H1 (cell line): Measurements from ENCODE around the gene RNF2. TPM values are rescaled to one million over a fixed set of nuclear protein-coding genes. Genes with fewer than 3 reads are reported as not detected.

Experiments used
- CTCF ChIA-PET: fragments of 300-600 bp; sonication (Branson Sonifier 250); formaldehyde crosslinking; loops from one replicate; lab custom pipeline; 2021; ENCODE audit not compliant: partially characterized antibody; lab: Charles Lee
- POLR2A ChIA-PET: fragments of 300-600 bp; sonication (Branson Sonifier 250); formaldehyde crosslinking; loops from one replicate; lab custom pipeline; 2021; ENCODE audit warnings: inconsistent platforms; ENCODE audit not compliant: partially characterized antibody; lab: Charles Lee
- DNase-seq, 2 experiments: peaks; one replicate each; pipeline versions ENCODE4 v3.0.0 to v3.0.0-alpha.2; 2010 to 2022; ENCODE audit warnings: low spot score in 2 of 2, low read depth in 1 of 2, mixed read lengths in 1 of 2
- FAIRE-seq: peaks from 2 replicates; lab custom pipeline; 2011; peaks lifted over from hg19 to GRCh38; lab: Jason Lieb, UNC
- H2AFZ ChIP-seq: 2 replicates; pipeline ENCODE4 v1.8.1; 2012; ENCODE audit warnings: low read length, inconsistent platforms
- H2AK5ac ChIP-seq: 2 replicates; pipeline ENCODE4 v1.6.1; 2013; ENCODE audit warnings: low read depth, low read length
- H2BK120ac ChIP-seq: replicated peaks from 2 replicates; pipeline ENCODE3; 2013; ENCODE audit warnings: low read depth, low read length, inconsistent platforms
- H2BK12ac ChIP-seq: 2 replicates; pipeline ENCODE4 v1.6.1; 2013; ENCODE audit warnings: low read depth, low read length
- H2BK15ac ChIP-seq: 2 replicates; pipeline ENCODE4 v1.6.1; 2013; ENCODE audit warnings: low read length
- H2BK20ac ChIP-seq: 2 replicates; pipeline ENCODE4 v1.6.1; 2013; ENCODE audit warnings: low read length
- H2BK5ac ChIP-seq: 2 replicates; pipeline ENCODE4 v1.6.1; 2013; ENCODE audit warnings: low read depth, low read length
- H3K14ac ChIP-seq: 2 replicates; pipeline ENCODE4 v1.6.1; 2013; ENCODE audit warnings: inconsistent platforms; ENCODE audit not compliant: insufficient read length
- H3K18ac ChIP-seq: 2 replicates; pipeline ENCODE4 v1.6.1; 2013; ENCODE audit warnings: low read length; ENCODE audit errors: extremely low read depth
- H3K23ac ChIP-seq: 2 replicates; pipeline ENCODE4 v1.6.1; 2013; ENCODE audit warnings: inconsistent platforms; ENCODE audit not compliant: insufficient read length
- H3K23me2 ChIP-seq: 2 replicates; pipeline ENCODE4 v1.6.1; 2013; ENCODE audit warnings: low read depth, low read length
- H3K27ac ChIP-seq: 2 replicates; pipeline ENCODE4 v1.6.1; 2011; ENCODE audit warnings: low read depth, low read length, inconsistent platforms
- H3K27me3 ChIP-seq, 4 experiments: replicated peaks in 1 of 4; 1 replicate in 1 of 4; 2 replicates in 3 of 4; pipeline versions ENCODE4 v1.6.1 to v1.8.1; 2011 to 2013; ENCODE audit warnings: low read length in 3 of 4, mild to moderate bottlenecking in 3 of 4, inconsistent platforms in 2 of 4, mixed read lengths in 2 of 4, moderate library complexity in 1 of 4; ENCODE audit not compliant: control insufficient read depth in 3 of 4, insufficient read depth in 3 of 4; ENCODE audit errors: extremely low read depth in 1 of 4
- H3K36me3 ChIP-seq, 4 experiments: 2 replicates each; pipeline versions ENCODE4 v1.6.1 to v1.8.1; 2011 to 2013; ENCODE audit warnings: mild to moderate bottlenecking in 4 of 4, low read length in 3 of 4, moderate library complexity in 2 of 4, control low read depth in 1 of 4, inconsistent platforms in 1 of 4; ENCODE audit not compliant: insufficient read depth in 4 of 4, control insufficient read depth in 2 of 4
- H3K4ac ChIP-seq: replicated peaks from 2 replicates; pipeline ENCODE3; 2013; ENCODE audit warnings: low read length, low read depth, mixed read lengths, inconsistent platforms; ENCODE audit not compliant: insufficient read length
- H3K4me1 ChIP-seq, 4 experiments: replicated peaks in 1 of 4; 1 replicate in 1 of 4; 2 replicates in 3 of 4; pipeline versions ENCODE4 v1.6.1 to v1.8.1; 2011 to 2013; ENCODE audit warnings: low read length in 3 of 4, inconsistent platforms in 2 of 4, mixed read lengths in 1 of 4; ENCODE audit not compliant: insufficient read depth in 4 of 4, control insufficient read depth in 3 of 4
- H3K4me2 ChIP-seq, 2 experiments: 2 replicates each; pipeline versions ENCODE4 v1.6.1 to v1.8.1; 2011 to 2013; ENCODE audit warnings: low read depth in 2 of 2, low read length in 2 of 2, control low read depth in 1 of 2, inconsistent platforms in 1 of 2, mild to moderate bottlenecking in 1 of 2; ENCODE audit not compliant: insufficient read depth in 1 of 2
- H3K4me3 ChIP-seq, 4 experiments: fragments of 200-600, 300-600 bp in 1 of 4; sonication (generic), shearing (Covaris generic), sonication (Bioruptor Twin) in 1 of 4; 2 replicates each; pipeline versions ENCODE4 v1.5.1 to v1.8.1; 2011 to 2016; ENCODE audit warnings: low read length in 4 of 4, low read depth in 3 of 4, control low read depth in 2 of 4, inconsistent platforms in 2 of 4, mild to moderate bottlenecking in 2 of 4, mixed read lengths in 1 of 4, moderate library complexity in 1 of 4; ENCODE audit not compliant: insufficient read depth in 2 of 4; ENCODE audit errors: extremely low read depth in 1 of 4
- H3K56ac ChIP-seq: replicated peaks from 2 replicates; pipeline ENCODE3; 2013; ENCODE audit warnings: low read depth, mild to moderate bottlenecking, mixed read lengths, low read length, inconsistent platforms; ENCODE audit not compliant: insufficient read length
- H3K79me1 ChIP-seq: 2 replicates; pipeline ENCODE4 v1.6.1; 2013; ENCODE audit warnings: low read depth, low read length, control low read depth
- H3K79me2 ChIP-seq, 2 experiments: 2 replicates each; pipeline versions ENCODE4 v1.6.1 to v1.8.1; 2012 to 2013; ENCODE audit warnings: low read length in 2 of 2, mild to moderate bottlenecking in 2 of 2, inconsistent platforms in 1 of 2; ENCODE audit not compliant: insufficient read depth in 2 of 2, control insufficient read depth in 1 of 2
- H3K9ac ChIP-seq, 4 experiments: replicated peaks in 1 of 4; 1 replicate in 1 of 4; 2 replicates in 3 of 4; pipeline versions ENCODE4 v1.6.1 to v1.8.1; 2011 to 2013; ENCODE audit warnings: low read depth in 3 of 4, low read length in 3 of 4, control low read depth in 2 of 4, mild to moderate bottlenecking in 2 of 4, moderate library complexity in 2 of 4, inconsistent platforms in 1 of 4; ENCODE audit errors: extremely low read depth in 1 of 4
- H3K9me3 ChIP-seq, 2 experiments: 2 replicates each; pipeline versions ENCODE4 v1.6.1 to v1.8.1; 2012 to 2013; ENCODE audit warnings: mild to moderate bottlenecking in 2 of 2, moderate library complexity in 2 of 2, control low read depth in 1 of 2, inconsistent platforms in 1 of 2, low read depth in 1 of 2, low read length in 1 of 2, mixed read lengths in 1 of 2; ENCODE audit not compliant: insufficient read depth in 2 of 2
- H4K20me1 ChIP-seq, 2 experiments: replicated peaks in 1 of 2; 2 replicates each; pipeline versions ENCODE3 to v1.8.1; 2011 to 2013; ENCODE audit warnings: inconsistent platforms in 2 of 2, low read length in 2 of 2, mild to moderate bottlenecking in 1 of 2; ENCODE audit not compliant: insufficient read depth in 2 of 2, control insufficient read depth in 1 of 2
- H4K5ac ChIP-seq: 2 replicates; pipeline ENCODE4 v1.6.1; 2013; ENCODE audit warnings: low read length, low read depth, mixed read lengths, inconsistent platforms; ENCODE audit not compliant: insufficient read length
- H4K8ac ChIP-seq: 2 replicates; pipeline ENCODE4 v1.8.0; 2013; ENCODE audit warnings: mild to moderate bottlenecking, moderate library complexity, low read length, inconsistent platforms; ENCODE audit not compliant: insufficient read depth; ENCODE audit errors: extremely low read depth
- H4K91ac ChIP-seq: replicated peaks from 2 replicates; pipeline ENCODE3; 2013; ENCODE audit warnings: low read length, mixed read lengths, inconsistent platforms; ENCODE audit not compliant: insufficient read length
- GTF2F1 ChIP-seq: IDR thresholded peaks from 2 replicates; pipeline ENCODE4 v1.6.1; 2012; ENCODE audit warnings: low read depth, low read length, improper control_type of control experiment, borderline replicate concordance
- JUND ChIP-seq: IDR thresholded peaks from 2 replicates; pipeline ENCODE4 v1.6.1; 2011; ENCODE audit warnings: mild to moderate bottlenecking, improper control_type of control experiment, low read length
- KDM4A ChIP-seq: IDR thresholded peaks from one replicate; pipeline ENCODE4 v1.7.1; 2012; ENCODE audit warnings: low read depth, mild to moderate bottlenecking, moderate library complexity, low read length, inconsistent platforms; ENCODE audit not compliant: severe bottlenecking
- POLR2AphosphoS5 ChIP-seq: IDR thresholded peaks from 2 replicates; pipeline ENCODE4 v1.6.1; 2011; ENCODE audit warnings: low read depth, low read length
- WGBS, 2 experiments: shearing (Covaris generic) in 1 of 2; methylation state at CpG; one replicate each; pipeline versions ENCODE4 v1.1.6 to v1.1.7; 2013 to 2015; ENCODE audit warnings: low lambda C conversion rate in 2 of 2, mixed read lengths in 2 of 2, inconsistent platforms in 1 of 2, low coverage in 1 of 2, missing lambda C conversion rate in 1 of 2; ENCODE audit not compliant: insufficient replicate concordance in 2 of 2, insufficient coverage in 1 of 2, insufficient read length in 1 of 2; ENCODE audit errors: extremely low coverage in 1 of 2, missing lambda C conversion rate in 1 of 2; 5-methylcytosine and 5-hydroxymethylcytosine counted together
- polyA plus RNA-seq, 7 experiments: library from polyadenylated mRNA; depleted of rRNA in 3 of 7; stranded (reverse) in 5 of 7; unstranded in 2 of 7; fragments of >200 nt in 5 of 7; fragments of 200-250 nt in 2 of 7; gene quantifications; 1 replicate in 5 of 7; 2 replicates in 1 of 7; 4 replicates in 1 of 7; pipeline versions ENCODE4 v1.2.1 to v1.2.3, GENCODE V29; 2011 to 2013; ENCODE audit warnings: missing spikeins in 2 of 7, mixed read lengths in 2 of 7
- total RNA-seq: library from RNA; stranded (reverse); fragmentation: NEBNext Ultra II Directional; extraction: Animal tissue kit (Norgen Biotek cat#: 25700); gene quantifications from 2 replicates; pipeline ENCODE4 v1.2.1, GENCODE V29; 2021

Gene RNF2
- total and polyA plus RNA-seq, 2 of the 8 experiments (the other 6 are each of a cell fraction or from before 2014, with no cell fraction given): 28.9 to 58.9 TPM

GRCh38 chr1:185042737-185043136 is 2.6 kb upstream of the RNF2 start:
- H3K23me2 ChIP-seq: peaks cover 5% of the 10 kb centered on the region; the same call in 1 of the 2 replicates
- TF ChIP-seq KDM4A (no peak), GTF2F1 (no peak), JUND (no peak), POLR2AphosphoS5 (no peak)
- TF ChIP-seq, all 59 proteins: peak for 0
- WGBS, 2 experiments: 92% methylated on average over 6 of the region's 6 CpGs; no CpG with 5 or more reads in 1 of the 2 experiments
- H3K79me1 ChIP-seq: no peaks in the 10 kb centered on the region; the same call in 1 of the 2 replicates
- no peak overlapping the region for H2BK12ac ChIP-seq
- no peak overlapping the region for H2BK120ac ChIP-seq
- 0 out of 2 replicates have a peak overlapping the region, but pooled peaks have one; percentile 22 for H2AFZ ChIP-seq
- ChIA-PET POLR2A (interaction anchor here (0.6 kb wide), 1 partner anchor 59 kb away, joined by 3 read pairs; no protein-coding TSS in a partner anchor), CTCF (no interaction called here)
- H4K8ac ChIP-seq: no peak overlapping the region
- H3K18ac ChIP-seq: no peak overlapping the region
- DNase-seq (no peak), FAIRE-seq (no peak)
- H2AK5ac ChIP-seq: no peak overlapping the region
- no peak overlapping the region for H3K23ac ChIP-seq
- H3K56ac ChIP-seq: no peak overlapping the region
- no peak overlapping the region for H4K5ac ChIP-seq
- H3K14ac ChIP-seq: no peak overlapping the region
- H3K27ac ChIP-seq: no peak overlapping the region
- peaks cover 0 to 2% (median under 1%) of the 10 kb centered on the region in 4 experiments; a peak in 2 of 7 replicates for H3K4me1 ChIP-seq
- no peaks in the 10 kb centered on the region for H3K36me3 ChIP-seq
- no peak overlapping the region for H3K4me2 ChIP-seq
- no peak overlapping the region for H2BK15ac ChIP-seq
- H4K91ac ChIP-seq: no peak overlapping the region
- peaks cover 2 to 5% of the 10 kb centered on the region in 2 experiments for H4K20me1 ChIP-seq
- no peak overlapping the region for H3K4ac ChIP-seq
- H2BK20ac ChIP-seq: no peak overlapping the region
- H3K9ac ChIP-seq: no peak overlapping the region
- no peaks in the 10 kb centered on the region for H3K9me3 ChIP-seq
- H3K79me2 ChIP-seq: peaks cover 5 to 17% of the 10 kb centered on the region in 2 experiments; a peak in 3 of 4 replicates
- H2BK5ac ChIP-seq: no peak overlapping the region
- no peak overlapping the region for H3K4me3 ChIP-seq
- peaks cover 0 to 9% (median 5%) of the 10 kb centered on the region in 4 experiments; a peak in 6 of 7 replicates for H3K27me3 ChIP-seq
